Activated naive CD4-positive, alpha-beta T cell treated with anti-CD3 and anti-CD28 coated beads, Interleukin-2, amount 50 U/mL, for 16 hours (primary cell): ENCODE results near the gene CTRB1.

Experiments
- DNase-seq: peaks from one replicate; pipeline ENCODE4 v3.0.0-alpha.2; 2020

The CTRB1 gene

DNA sequence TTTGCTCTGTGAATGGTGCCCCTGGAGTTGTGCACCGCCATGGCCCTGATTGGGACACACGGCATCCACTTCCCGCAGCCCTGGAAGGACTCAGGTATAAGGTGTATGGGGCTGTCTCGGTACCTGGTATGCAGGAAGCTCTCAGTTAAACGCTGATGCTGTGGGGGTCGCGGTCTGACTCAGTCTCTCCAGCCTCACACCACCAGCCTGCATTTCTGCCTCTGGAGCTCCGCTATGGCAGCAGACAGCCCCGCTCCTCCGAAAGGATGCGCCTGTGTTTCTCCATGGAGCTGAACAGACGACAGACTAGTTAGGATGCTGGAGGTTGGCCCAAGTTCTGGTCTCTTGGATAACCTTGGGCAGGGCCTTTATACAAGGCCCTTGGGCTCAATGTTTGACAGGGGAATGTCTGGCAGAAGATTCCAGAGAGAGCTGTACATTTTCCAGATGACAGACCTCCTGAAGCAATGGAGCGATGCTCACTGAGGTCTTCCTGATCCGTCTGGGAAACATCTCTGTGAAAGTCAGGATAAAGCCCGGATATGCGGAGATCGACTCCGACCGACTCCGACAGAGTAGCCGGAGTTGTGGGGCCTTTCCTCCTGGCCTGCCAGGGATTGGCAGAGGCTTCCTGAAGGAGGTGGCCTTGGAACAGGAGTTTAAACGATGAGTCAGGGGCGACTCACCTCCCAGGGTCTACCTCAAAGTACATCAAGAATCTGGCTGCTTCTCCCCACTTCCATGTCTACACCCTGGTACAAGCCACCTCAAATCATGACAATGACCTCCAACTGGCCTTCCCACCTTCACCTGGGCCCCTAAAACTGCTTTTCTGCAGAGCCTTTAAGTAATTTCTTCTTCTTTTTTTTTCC lies 54.5 kb downstream of the CTRB1 start:
- DNase-seq, result no peak
